GM21528 (cell line): ENCODE data around the gene COL5A1.

Source experiments
- ATAC-seq: cut with Tn5 transposase; IDR thresholded peaks from one replicate; pipeline ENCODE4 v1.9.1; 2021; ENCODE audit warnings: mild to moderate bottlenecking, moderate library complexity; ENCODE audit not compliant: unreplicated experiment, low FRiP score

COL5A1 gene

DNA sequence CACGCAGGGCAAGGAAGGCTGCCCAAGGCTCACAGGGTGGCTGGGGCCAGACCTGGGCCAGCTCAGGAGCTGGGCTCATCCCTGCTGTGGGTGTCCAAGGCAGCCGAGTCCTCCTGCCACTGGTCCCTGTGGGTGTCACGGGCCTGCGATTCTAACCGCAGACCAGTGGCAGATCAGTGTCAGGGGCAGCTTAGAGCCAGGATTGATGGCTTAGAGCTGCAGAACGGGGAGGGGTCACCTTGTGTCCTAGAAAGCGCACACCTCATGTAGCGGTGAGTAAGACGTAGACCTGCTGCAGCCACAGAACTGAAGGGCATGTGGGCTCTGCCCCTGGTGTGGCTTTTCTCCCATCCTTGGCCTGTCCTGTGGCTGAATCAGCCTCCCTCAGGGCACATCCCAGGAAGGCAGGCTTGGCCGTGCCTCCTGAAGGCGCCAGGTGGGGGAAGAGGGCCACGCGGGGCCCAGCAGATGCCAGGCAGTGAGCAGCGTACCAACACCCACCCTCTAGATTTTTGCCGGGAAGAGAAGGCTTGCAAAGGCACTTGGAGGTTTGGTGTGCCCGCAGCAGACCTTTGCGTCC is 160.7 kb downstream of the COL5A1 start:
- ATAC-seq: no peak

DNA sequence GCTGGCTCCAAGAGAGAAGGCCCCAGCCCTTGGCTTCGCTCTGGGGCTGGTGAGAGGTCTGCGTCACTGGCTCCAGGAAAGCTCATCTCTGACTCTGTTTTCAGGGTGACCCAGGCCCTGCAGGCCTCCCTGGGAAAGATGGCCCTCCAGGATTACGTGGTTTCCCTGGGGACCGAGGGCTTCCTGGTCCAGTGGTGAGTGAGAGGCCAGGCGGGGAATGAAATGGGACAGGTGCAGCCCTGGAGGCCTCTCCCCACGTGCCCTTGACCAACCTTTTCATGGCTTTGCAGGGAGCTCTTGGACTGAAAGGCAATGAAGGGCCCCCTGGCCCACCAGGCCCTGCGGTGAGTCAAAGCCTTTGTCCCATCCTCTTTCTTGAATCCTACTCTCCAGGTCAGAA is 163.3 kb downstream of the COL5A1 start:
- no peak for ATAC-seq

- ATAC-seq: no peak
These were observed 166.3 kb downstream of the COL5A1 start for GRCh38 chr9:134807716-134808446.

GRCh38 chr9:134808447-134808792 is 166.8 kb downstream of the COL5A1 start:
- ATAC-seq: no peak

- ATAC-seq: no peak
These were observed 167.7 kb downstream of the COL5A1 start for GRCh38 chr9:134809292-134809691.

DNA sequence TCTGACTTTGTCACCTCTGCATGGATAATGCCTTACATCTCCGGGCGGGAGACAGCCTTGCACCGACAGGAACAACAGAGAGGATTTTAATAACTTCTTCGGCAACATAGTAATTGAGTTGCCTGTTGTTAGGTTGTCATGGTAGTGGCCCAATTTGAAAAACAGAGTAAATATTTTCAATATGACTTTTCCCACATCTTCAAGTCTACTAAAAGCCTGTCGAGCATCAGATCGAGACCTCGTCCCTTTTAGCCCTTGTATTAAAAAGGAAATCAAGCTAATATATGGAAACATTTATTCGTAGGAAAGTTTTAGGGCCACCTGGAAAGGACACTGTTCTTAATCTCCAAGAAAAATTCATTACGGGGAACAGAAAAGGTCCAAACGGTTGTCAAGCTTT is 168.2 kb downstream of the COL5A1 start:
- no peak for ATAC-seq

DNA sequence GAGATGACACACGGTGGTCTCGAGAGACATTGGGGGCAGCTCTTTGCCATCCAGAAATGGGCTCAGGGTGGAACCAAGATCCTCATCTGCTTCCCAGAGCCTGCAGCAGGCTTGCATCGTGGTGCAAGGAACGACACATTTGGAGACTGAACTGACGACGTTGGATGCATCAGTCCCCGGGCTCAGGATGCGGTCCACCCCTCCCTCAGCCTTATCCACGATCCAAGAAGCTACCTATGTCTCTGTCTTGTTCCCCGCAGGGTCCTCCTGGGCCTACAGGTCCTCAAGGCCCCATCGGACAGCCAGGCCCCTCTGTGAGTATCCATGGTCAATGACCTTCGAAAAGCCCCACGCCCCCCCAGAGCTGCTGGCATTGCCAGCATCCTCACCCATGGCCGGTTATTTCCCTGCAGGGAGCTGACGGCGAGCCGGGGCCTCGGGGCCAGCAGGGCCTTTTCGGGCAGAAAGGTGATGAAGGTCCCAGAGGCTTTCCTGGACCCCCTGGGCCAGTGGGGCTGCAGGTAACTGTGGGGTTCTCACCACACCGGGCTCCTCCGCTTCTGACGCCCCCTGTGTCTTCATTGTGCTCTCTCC is 169.6 kb downstream of the COL5A1 start:
- ATAC-seq: no peak

DNA sequence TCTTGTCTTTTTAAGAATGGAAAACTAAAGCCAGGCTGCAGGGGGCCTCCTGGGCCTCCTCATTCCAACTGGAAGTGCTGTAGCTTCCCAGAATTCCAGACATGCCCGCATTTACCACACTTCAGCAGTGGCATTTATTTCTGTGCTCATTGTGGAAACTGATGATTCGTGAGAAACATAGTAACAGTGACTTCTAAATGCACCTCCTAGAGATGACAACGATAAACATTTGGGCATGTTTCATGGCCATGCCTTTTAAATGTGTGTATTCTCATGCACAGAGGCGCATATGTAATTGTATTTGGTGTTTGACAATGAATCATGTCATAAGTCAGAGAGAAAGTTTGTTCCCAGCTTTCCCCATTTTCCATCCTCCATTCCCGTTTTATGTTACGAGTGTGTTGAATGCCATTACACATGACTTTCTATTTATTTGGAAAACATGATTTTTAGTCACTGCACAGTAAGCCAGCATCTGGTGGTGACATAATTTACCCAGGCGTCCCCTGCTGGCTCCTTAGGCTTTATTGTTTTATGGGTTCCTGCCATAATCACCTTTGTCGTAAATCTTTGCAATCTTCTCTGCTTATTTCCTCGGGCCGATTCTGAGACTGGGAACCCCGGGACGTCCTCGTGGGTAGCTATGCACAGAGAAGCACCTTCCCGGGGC is 170.2 kb downstream of the COL5A1 start:
- no peak for ATAC-seq

DNA sequence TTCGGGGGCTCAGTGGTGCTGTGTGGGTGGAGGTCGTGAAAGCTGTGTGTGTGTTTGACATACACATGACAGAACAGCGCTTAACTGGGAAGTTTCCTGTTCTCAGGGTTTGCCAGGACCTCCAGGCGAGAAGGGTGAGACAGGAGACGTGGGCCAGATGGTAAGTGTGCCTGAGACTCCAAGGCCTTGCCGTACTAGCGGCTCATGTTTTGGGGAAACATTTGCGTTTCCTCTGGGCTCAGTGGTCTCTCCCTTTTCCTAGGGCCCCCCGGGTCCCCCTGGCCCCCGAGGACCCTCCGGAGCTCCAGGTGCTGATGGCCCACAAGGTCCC is 170.7 kb downstream of the COL5A1 start:
- no peak for ATAC-seq

GRCh38 chr9:134813841-134814240 is 172.2 kb downstream of the COL5A1 start:
- no peak for ATAC-seq

- no peak for ATAC-seq
These were observed 173.1 kb downstream of the COL5A1 start for GRCh38 chr9:134814598-134815215.

DNA sequence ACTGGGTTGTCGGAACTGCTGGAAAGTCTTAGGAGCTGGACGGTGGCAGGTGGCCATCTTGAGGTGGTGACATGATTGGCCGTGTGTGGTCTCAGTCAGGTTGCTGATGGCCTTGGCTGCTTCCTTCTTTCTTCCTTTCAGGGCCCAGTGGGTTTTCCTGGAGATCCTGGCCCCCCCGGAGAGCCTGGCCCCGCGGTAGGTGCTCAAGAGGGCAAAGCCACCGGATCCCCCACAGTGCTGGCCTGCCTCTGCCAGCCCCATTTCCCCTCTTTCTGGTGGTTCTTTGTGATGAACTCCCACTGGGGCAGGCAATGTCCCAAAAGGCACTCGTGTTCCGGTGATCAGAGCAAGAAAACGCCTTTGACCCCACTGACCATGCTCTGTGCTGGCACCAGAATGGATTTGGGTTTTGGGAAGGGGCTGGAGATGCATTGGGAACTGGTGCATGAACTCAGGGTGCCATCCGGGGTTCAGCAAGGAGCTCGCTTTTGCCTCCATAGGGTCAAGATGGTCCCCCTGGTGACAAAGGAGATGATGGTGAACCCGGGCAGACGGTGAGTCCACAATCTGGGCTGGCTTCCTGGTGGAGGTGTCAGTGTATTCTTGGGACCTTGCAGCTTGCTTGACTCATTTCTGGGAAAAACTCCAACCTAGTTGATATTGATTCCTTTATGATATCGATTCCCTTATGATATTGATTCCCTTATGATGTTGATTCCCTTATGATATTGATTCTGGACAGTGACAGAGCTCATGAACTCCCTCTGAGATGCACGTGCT is 174.0 kb downstream of the COL5A1 start:
- ATAC-seq: no peak

GRCh38 chr9:134816264-134816663 is 174.7 kb downstream of the COL5A1 start:
- ATAC-seq: no peak

GRCh38 chr9:134818000-134818568 is 176.5 kb downstream of the COL5A1 start:
- ATAC-seq: no peak

- ATAC-seq: no peak
These were observed 177.0 kb downstream of the COL5A1 start for GRCh38 chr9:134818591-134818990.

GRCh38 chr9:134820901-134821300 is 179.3 kb downstream of the COL5A1 start:
- no peak for ATAC-seq

DNA sequence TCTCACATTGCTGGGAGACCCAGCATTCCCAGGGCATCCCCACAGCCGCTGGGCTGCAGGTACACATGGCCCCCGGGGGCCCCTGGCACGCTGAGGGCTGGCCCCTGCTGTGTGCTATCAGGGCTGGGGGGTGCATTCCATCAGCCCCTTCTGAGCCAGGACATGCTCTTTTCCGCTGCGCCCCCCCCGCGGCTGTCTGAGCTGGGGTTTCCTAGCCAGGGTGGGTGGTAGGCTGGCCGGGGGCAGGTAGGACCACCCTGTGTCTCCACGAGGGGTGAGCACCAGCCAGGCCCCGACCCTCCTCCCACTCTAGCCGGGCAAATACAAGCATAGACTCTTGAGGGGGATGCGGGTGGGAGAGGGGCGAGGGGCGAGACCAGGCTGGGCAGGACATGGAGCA is 180.9 kb downstream of the COL5A1 start:
- ATAC-seq: no peak

DNA sequence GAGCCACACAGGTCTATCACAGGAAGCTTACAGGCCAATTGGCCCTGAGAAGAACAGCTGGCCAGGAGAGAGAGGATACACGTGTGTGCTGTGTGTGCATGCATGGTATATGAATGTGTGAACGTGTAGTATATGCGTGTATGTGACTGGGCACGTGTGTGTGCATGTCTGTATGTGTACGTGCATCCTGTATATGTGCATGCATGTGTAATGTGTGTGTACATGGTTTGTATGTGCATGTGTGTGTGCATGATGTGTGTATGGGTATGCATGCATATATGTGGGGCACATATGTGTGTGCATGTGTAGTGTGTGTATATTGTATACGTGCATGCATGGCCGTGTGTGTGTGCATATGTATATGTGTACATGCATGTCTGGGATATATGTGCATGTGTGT is 182.0 kb downstream of the COL5A1 start:
- ATAC-seq: no peak

GRCh38 chr9:134824583-134824982 is 183.0 kb downstream of the COL5A1 start:
- ATAC-seq: no peak

GRCh38 chr9:134825025-134825424 is 183.4 kb downstream of the COL5A1 start:
- ATAC-seq: no peak
